ENCODE measurements around the gene PHF3. TPM values are rescaled to one million over a fixed set of nuclear protein-coding genes. Genes with fewer than 3 reads are reported as not detected.
A peak's percentile ranks its signal among the peaks of the same experiment; 100 is the strongest.
"Not testable (repeated sequence)": the region's sequence is repeated elsewhere in the genome, so short reads cannot be mapped to it uniquely, and the experiment has no call there.

The PHF3 gene
- total RNA-seq, 1 experiment from 2014 or later, result 35.1 TPM

- no peak for DNase-seq (ENCODE audit: low spot score)
Measured at GRCh38 chr6:63709148-63709547, 73.5 kb downstream of the PHF3 start.

- DNase-seq (ENCODE audit: low spot score), result no peak
Measured at GRCh38 chr6:63713332-63713731, 77.7 kb downstream of the PHF3 start.

GRCh38 chr6:63714091-63714490, 78.5 kb downstream of the PHF3 start:
- no peak for DNase-seq (ENCODE audit: low spot score)

- no peak for DNase-seq (ENCODE audit: low spot score)
Measured at GRCh38 chr6:63716169-63716568, 80.6 kb downstream of the PHF3 start.

GRCh38 chr6:63721181-63721580, 85.6 kb downstream of the PHF3 start:
- DNase-seq (ENCODE audit: low spot score), result no peak

GRCh38 chr6:63724721-63725120, 89.1 kb downstream of the PHF3 start:
- no peak for DNase-seq (ENCODE audit: low spot score)

GRCh38 chr6:63730311-63730710, 94.7 kb downstream of the PHF3 start:
- DNase-seq (ENCODE audit: low spot score), result no peak

GRCh38 chr6:63731930-63732329, 96.3 kb downstream of the PHF3 start:
- DNase-seq (ENCODE audit: low spot score), result no peak

- DNase-seq (ENCODE audit: low spot score), result no peak
Measured at GRCh38 chr6:63732336-63732735, 96.7 kb downstream of the PHF3 start.

- no peak for DNase-seq (ENCODE audit: low spot score)
Measured at GRCh38 chr6:63734923-63735322, 99.3 kb downstream of the PHF3 start.

GRCh38 chr6:63738190-63738589, 102.6 kb downstream of the PHF3 start:
- not testable (repeated sequence) for DNase-seq (ENCODE audit: low spot score)

- no peak for DNase-seq (ENCODE audit: low spot score)
Measured at GRCh38 chr6:63739094-63739687, 103.6 kb downstream of the PHF3 start.

GRCh38 chr6:63740709-63741108, 105.1 kb downstream of the PHF3 start:
- DNase-seq (ENCODE audit: low spot score), result peak; percentile 62

GRCh38 chr6:63742060-63742459, 106.5 kb downstream of the PHF3 start:
- no peak for DNase-seq (ENCODE audit: low spot score)

GRCh38 chr6:63743691-63744090, 108.1 kb downstream of the PHF3 start:
- no peak for DNase-seq (ENCODE audit: low spot score)

GRCh38 chr6:63744810-63745209, 109.2 kb downstream of the PHF3 start:
- DNase-seq (ENCODE audit: low spot score), result no peak

- no peak for DNase-seq (ENCODE audit: low spot score)
Measured at GRCh38 chr6:63745784-63746183, 110.2 kb downstream of the PHF3 start.

GRCh38 chr6:63750400-63750799, 114.8 kb downstream of the PHF3 start:
- DNase-seq (ENCODE audit: low spot score), result no peak

GRCh38 chr6:63757275-63757674, 121.7 kb downstream of the PHF3 start:
- DNase-seq (ENCODE audit: low spot score), result not testable (repeated sequence)

- no peak for DNase-seq (ENCODE audit: low spot score)
Measured at GRCh38 chr6:63757826-63758225, 122.2 kb downstream of the PHF3 start.

- DNase-seq (ENCODE audit: low spot score), result no peak
Measured at GRCh38 chr6:63759605-63760105, 124.1 kb downstream of the PHF3 start.

GRCh38 chr6:63760199-63760598, 124.6 kb downstream of the PHF3 start:
- no peak for DNase-seq (ENCODE audit: low spot score)

GRCh38 chr6:63764318-63764916, 128.8 kb downstream of the PHF3 start:
- DNase-seq (ENCODE audit: low spot score), result peak; percentile 16

Data from H4 (cell line).